NK-92 (cell line): ENCODE measurements around the gene NHERF2.

Experiments
- DNase-seq: peaks from one replicate; lab custom pipeline; 2025; ENCODE audit not compliant: unreplicated experiment; lab: John Stamatoyannopoulos, UW

NHERF2 gene

GRCh38 chr16:2038382-2039231, 11.9 kb downstream of the NHERF2 start:
- no peak for DNase-seq

GRCh38 chr16:2039274-2040031, 12.8 kb downstream of the NHERF2 start:
- DNase-seq, result no peak

- DNase-seq, result no peak
Observed at GRCh38 chr16:2040041-2040786, 13.5 kb downstream of the NHERF2 start.

GRCh38 chr16:2040787-2041522, 14.3 kb downstream of the NHERF2 start:
- DNase-seq, result no peak

- no peak for DNase-seq
Observed at GRCh38 chr16:2042171-2042985, 15.7 kb downstream of the NHERF2 start.

GRCh38 chr16:2042986-2043666, 16.4 kb downstream of the NHERF2 start:
- no peak for DNase-seq

- no peak for DNase-seq
Observed at GRCh38 chr16:2043667-2044451, 17.2 kb downstream of the NHERF2 start.

GRCh38 chr16:2044541-2044940, 17.8 kb downstream of the NHERF2 start:
- DNase-seq, result no peak

GRCh38 chr16:2045965-2046892, 19.5 kb downstream of the NHERF2 start:
- DNase-seq, result no peak

- DNase-seq, result no peak
Observed at GRCh38 chr16:2046893-2047329, 20.2 kb downstream of the NHERF2 start.

GRCh38 chr16:2047330-2048115, 20.8 kb downstream of the NHERF2 start, which contains the start of the genes NTHL1 and TSC2:
Gene NTHL1, minus strand, starts transcription at chr16:2047834. Its CDS starts 11 bp downstream, at chr16:2047823.
Gene TSC2, plus strand, starts transcription at chr16:2047985. Its CDS starts 631 bp downstream, at chr16:2048616.
- DNase-seq, result peak; percentile 44

GRCh38 chr16:2048116-2048543, 21.4 kb downstream of the NHERF2 start:
- DNase-seq, result no peak

- no peak for DNase-seq
Observed at GRCh38 chr16:2053211-2053610, 26.5 kb downstream of the NHERF2 start.

- DNase-seq, result no peak
Observed at GRCh38 chr16:2053897-2054296, 27.2 kb downstream of the NHERF2 start.

GRCh38 chr16:2054543-2055245, 28.0 kb downstream of the NHERF2 start:
- no peak for DNase-seq

GRCh38 chr16:2056077-2056476, 29.4 kb downstream of the NHERF2 start:
- DNase-seq, result no peak
